Endodermal cell (in vitro differentiated cells): ENCODE measurements around the gene ATOSB. TPM values are rescaled to one million over a fixed set of nuclear protein-coding genes. Genes with fewer than 3 reads are reported as not detected.
A peak's percentile ranks its signal among the peaks of the same experiment; 100 is the strongest.

Experiments used
- DNase-seq: peaks from one replicate; pipeline ENCODE4 v3.0.0-alpha.2; 2017
- H3K27ac ChIP-seq: 2 replicates; pipeline ENCODE4 v1.5.1; 2013; ENCODE audit warnings: mild to moderate bottlenecking, low read depth, low read length, moderate library complexity
- H3K27me3 ChIP-seq: 2 replicates; pipeline ENCODE4 v1.6.1; 2013; ENCODE audit warnings: mild to moderate bottlenecking, low read length, moderate library complexity; ENCODE audit not compliant: insufficient read depth, control insufficient read depth, poor library complexity, severe bottlenecking
- H3K36me3 ChIP-seq: 2 replicates; pipeline ENCODE4 v1.7.0; 2013; ENCODE audit warnings: mild to moderate bottlenecking, low read length, moderate library complexity; ENCODE audit not compliant: control insufficient read depth, insufficient read depth
- H3K4me1 ChIP-seq: one replicate; pipeline ENCODE4 v1.7.0; 2013; ENCODE audit warnings: low read length; ENCODE audit not compliant: control insufficient read depth, insufficient read depth
- H3K4me3 ChIP-seq: 2 replicates; pipeline ENCODE4 v1.5.1; 2013; ENCODE audit warnings: mild to moderate bottlenecking, low read length, moderate library complexity
- H3K9ac ChIP-seq: 2 replicates; pipeline ENCODE4 v1.6.1; 2013; ENCODE audit warnings: mild to moderate bottlenecking, low read length, moderate library complexity; ENCODE audit not compliant: poor library complexity, severe bottlenecking; ENCODE audit errors: extremely low read depth
- H3K9me3 ChIP-seq: 2 replicates; pipeline ENCODE4 v1.6.1; 2013; ENCODE audit warnings: mild to moderate bottlenecking, low read length, moderate library complexity; ENCODE audit not compliant: control insufficient read depth
- H3K27ac Mint-ChIP-seq: 2 replicates; pipeline ENCODE4 v1.8.0; 2020; ENCODE audit warnings: mixed read lengths
- H3K27me3 Mint-ChIP-seq: 2 replicates; pipeline ENCODE4 v1.8.0; 2021; ENCODE audit warnings: mild to moderate bottlenecking, mixed read lengths; ENCODE audit not compliant: insufficient read depth
- H3K36me3 Mint-ChIP-seq: 2 replicates; pipeline ENCODE4 v1.8.0; 2020; ENCODE audit warnings: low read depth, mixed read lengths
- H3K4me1 Mint-ChIP-seq: 2 replicates; pipeline ENCODE4 v1.8.0; 2020; ENCODE audit warnings: mixed read lengths
- H3K4me3 Mint-ChIP-seq: 2 replicates; pipeline ENCODE4 v1.8.0; 2020; ENCODE audit warnings: mild to moderate bottlenecking, moderate library complexity, mixed read lengths
- H3K9me3 Mint-ChIP-seq: 2 replicates; pipeline ENCODE4 v1.8.0; 2020; ENCODE audit warnings: mild to moderate bottlenecking, mixed read lengths
- CTCF ChIP-seq: fragments of 200-600 bp; sonication (generic); conservative IDR thresholded peaks from 2 replicates; pipeline ENCODE4 v1.5.0; 2021; ENCODE audit warnings: antibody characterized with exemption, mild to moderate bottlenecking
- WGBS, 2 experiments: methylation state at CpG; one replicate each; pipeline versions ENCODE4 v1.1.5 to v1.1.7; 2013; ENCODE audit warnings: missing lambda C conversion rate in 2 of 2, mixed read lengths in 1 of 2; ENCODE audit not compliant: insufficient coverage in 1 of 2, insufficient read length in 1 of 2; 5-methylcytosine and 5-hydroxymethylcytosine counted together
- total RNA-seq, 2 donors: library from RNA; stranded (reverse); fragmentation: NEBNext Ultra II Directional in 1 of 2; extraction: Animal tissue kit (Norgen Biotek cat#: 25700) in 1 of 2; gene quantifications; 2 replicates in 1 of 2; 3 replicates in 1 of 2; pipeline ENCODE4 v1.2.1, GENCODE V29; 2021

The ATOSB gene
- total RNA-seq, 2 donors from 2014 or later = 21.1 to 22.7 TPM

GRCh38 chr9:35097573-35097972 is 18.1 kb downstream of the ATOSB start:
- Histone ChIP-seq H3K4me3 (no peak overlapping the region), H3K27ac (no peak overlapping the region), H3K9ac (no peak overlapping the region), H3K4me1 (no peaks in the 10 kb centered on the region), H3K36me3 (peaks cover 38% of the 10 kb centered on the region), H3K9me3 (no peaks in the 10 kb centered on the region), H3K27me3 (no peaks in the 10 kb centered on the region)
- 88 to 100% methylated on average over 1 to 3 of the region's 3 CpGs for WGBS, 2 experiments
- H3K27ac Mint-ChIP-seq = no peak overlapping the region
- no peak for TF ChIP-seq CTCF
- H3K36me3 Mint-ChIP-seq = peaks cover 48% of the 10 kb centered on the region
- no peaks in the 10 kb centered on the region for H3K27me3 Mint-ChIP-seq
- peaks cover 5% of the 10 kb centered on the region for H3K4me1 Mint-ChIP-seq
- no peak overlapping the region for H3K4me3 Mint-ChIP-seq
- DNase-seq = no peak
- no peaks in the 10 kb centered on the region for H3K9me3 Mint-ChIP-seq

- H3K4me1 Mint-ChIP-seq = no peaks in the 10 kb centered on the region
- peak; percentile 97 for DNase-seq
- H3K9me3 Mint-ChIP-seq = no peaks in the 10 kb centered on the region
- Histone ChIP-seq H3K36me3 (peaks cover 34% of the 10 kb centered on the region), H3K9ac (peak within 1 kb of the TSS; percentile 95), H3K27ac (peak within 1 kb of the TSS; percentile 87), H3K4me1 (no peaks in the 10 kb centered on the region), H3K27me3 (no peaks in the 10 kb centered on the region), H3K9me3 (no peaks in the 10 kb centered on the region), H3K4me3 (peak within 1 kb of the TSS; percentile 89)
- peak within 1 kb of the TSS; percentile 96 for H3K27ac Mint-ChIP-seq
- WGBS, 2 experiments = 3 to 6% methylated on average over 12 to 53 of the region's 53 CpGs
- H3K4me3 Mint-ChIP-seq = peak within 1 kb of the TSS; percentile 76
- H3K27me3 Mint-ChIP-seq = no peaks in the 10 kb centered on the region
- peak; percentile 82 for TF ChIP-seq CTCF
- peaks cover 47% of the 10 kb centered on the region for H3K36me3 Mint-ChIP-seq
Observed at GRCh38 chr9:35096035-35096849, 19.4 kb downstream of the ATOSB start, which contains the start of gene PIGO. Gene PIGO, minus strand, starts transcription at chr9:35096591. Its CDS starts 1,026 bp downstream, at chr9:35095565.

GRCh38 chr9:35091536-35091935 is 24.1 kb downstream of the ATOSB start:
- H3K36me3 Mint-ChIP-seq = peaks cover 55% of the 10 kb centered on the region

More at GRCh38 chr9:35091536-35091935, 24.1 kb downstream of the ATOSB start:
- Histone ChIP-seq H3K9me3 (no peaks in the 10 kb centered on the region), H3K4me3 (no peak overlapping the region), H3K27me3 (no peaks in the 10 kb centered on the region), H3K36me3 (peaks cover 42% of the 10 kb centered on the region), H3K9ac (no peak overlapping the region), H3K4me1 (no peaks in the 10 kb centered on the region), H3K27ac (no peak overlapping the region)
- Mint-ChIP-seq H3K4me1 (no peaks in the 10 kb centered on the region), H3K27ac (no peak overlapping the region), H3K4me3 (no peak overlapping the region), H3K9me3 (no peaks in the 10 kb centered on the region), H3K27me3 (no peaks in the 10 kb centered on the region)
- 95 to 96% methylated on average over 12 to 17 of the region's 17 CpGs for WGBS, 2 experiments
- TF ChIP-seq CTCF = no peak
- no peak for DNase-seq
